BE2C (cell line): ENCODE results near the gene TCEA3.
"Not testable (repeated sequence)": the region's sequence is repeated elsewhere in the genome, so short reads cannot be mapped to it uniquely, and the experiment has no call there.

Source experiments
- DNase-seq: peaks from one replicate; pipeline ENCODE4 v3.0.0-alpha.2; 2020
- H3K27me3 ChIP-seq: fragments of 250-450 bp; sonication (Bioruptor Pico); 2 replicates; pipeline ENCODE4 v1.5.1; 2020; ENCODE audit warnings: mild to moderate bottlenecking
- H3K36me3 ChIP-seq: fragments of 250-450 bp; sonication (Bioruptor Pico); 2 replicates; pipeline ENCODE4 v1.5.1; 2020; ENCODE audit warnings: mild to moderate bottlenecking
- H3K4me1 ChIP-seq: fragments of 250-450 bp; sonication (Bioruptor Pico); 2 replicates; pipeline ENCODE4 v1.5.1; 2020
- H3K4me3 ChIP-seq: 2 replicates; pipeline ENCODE4 v1.5.1; 2011; ENCODE audit warnings: low read depth, low read length
- H3K9me3 ChIP-seq: fragments of 250-450 bp; sonication (Bioruptor Pico); 2 replicates; pipeline ENCODE4 v1.5.1; 2020
- TF ChIP-seq, protein P1 (sequence below): IDR thresholded peaks from 2 replicates; pipeline ENCODE4 v1.5.1; 2012; ENCODE audit warnings: mild to moderate bottlenecking, low read depth, low read length

The TCEA3 gene

DNA sequence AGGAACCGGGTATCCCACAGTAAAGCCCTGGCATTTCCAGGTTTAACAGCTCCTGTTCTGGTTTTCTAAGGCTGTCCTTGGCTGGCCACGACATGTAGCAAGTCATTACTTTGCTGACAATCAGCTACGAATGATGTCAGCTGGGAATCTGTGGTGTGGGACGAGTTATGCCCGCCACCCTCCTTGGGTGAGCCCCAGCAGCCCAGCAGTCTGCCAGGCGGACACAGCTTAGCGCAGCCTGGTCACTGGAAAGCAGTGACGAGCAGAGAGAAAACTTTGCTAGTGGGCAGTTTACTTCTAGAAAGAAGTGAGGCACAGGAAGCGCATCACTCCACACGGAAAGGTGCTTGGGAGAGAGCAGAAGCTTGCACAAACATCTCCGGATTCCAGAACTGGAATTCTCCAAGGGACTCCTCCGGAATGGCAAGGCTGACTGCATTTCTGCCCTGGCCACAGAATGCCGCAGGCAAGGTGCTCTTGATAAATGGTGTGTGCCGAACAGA is 39.4 kb downstream of the TCEA3 start:
- no peaks in the 10 kb centered on the region for H3K4me1 ChIP-seq
- TF ChIP-seq, protein P1, sequence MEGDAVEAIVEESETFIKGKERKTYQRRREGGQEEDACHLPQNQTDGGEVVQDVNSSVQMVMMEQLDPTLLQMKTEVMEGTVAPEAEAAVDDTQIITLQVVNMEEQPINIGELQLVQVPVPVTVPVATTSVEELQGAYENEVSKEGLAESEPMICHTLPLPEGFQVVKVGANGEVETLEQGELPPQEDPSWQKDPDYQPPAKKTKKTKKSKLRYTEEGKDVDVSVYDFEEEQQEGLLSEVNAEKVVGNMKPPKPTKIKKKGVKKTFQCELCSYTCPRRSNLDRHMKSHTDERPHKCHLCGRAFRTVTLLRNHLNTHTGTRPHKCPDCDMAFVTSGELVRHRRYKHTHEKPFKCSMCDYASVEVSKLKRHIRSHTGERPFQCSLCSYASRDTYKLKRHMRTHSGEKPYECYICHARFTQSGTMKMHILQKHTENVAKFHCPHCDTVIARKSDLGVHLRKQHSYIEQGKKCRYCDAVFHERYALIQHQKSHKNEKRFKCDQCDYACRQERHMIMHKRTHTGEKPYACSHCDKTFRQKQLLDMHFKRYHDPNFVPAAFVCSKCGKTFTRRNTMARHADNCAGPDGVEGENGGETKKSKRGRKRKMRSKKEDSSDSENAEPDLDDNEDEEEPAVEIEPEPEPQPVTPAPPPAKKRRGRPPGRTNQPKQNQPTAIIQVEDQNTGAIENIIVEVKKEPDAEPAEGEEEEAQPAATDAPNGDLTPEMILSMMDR, result no peak
- no peaks in the 10 kb centered on the region for H3K9me3 ChIP-seq
- no peaks in the 10 kb centered on the region for H3K27me3 ChIP-seq
- H3K36me3 ChIP-seq, result no peaks in the 10 kb centered on the region
- H3K4me3 ChIP-seq, result no peak overlapping the region
- no peak for DNase-seq

DNA sequence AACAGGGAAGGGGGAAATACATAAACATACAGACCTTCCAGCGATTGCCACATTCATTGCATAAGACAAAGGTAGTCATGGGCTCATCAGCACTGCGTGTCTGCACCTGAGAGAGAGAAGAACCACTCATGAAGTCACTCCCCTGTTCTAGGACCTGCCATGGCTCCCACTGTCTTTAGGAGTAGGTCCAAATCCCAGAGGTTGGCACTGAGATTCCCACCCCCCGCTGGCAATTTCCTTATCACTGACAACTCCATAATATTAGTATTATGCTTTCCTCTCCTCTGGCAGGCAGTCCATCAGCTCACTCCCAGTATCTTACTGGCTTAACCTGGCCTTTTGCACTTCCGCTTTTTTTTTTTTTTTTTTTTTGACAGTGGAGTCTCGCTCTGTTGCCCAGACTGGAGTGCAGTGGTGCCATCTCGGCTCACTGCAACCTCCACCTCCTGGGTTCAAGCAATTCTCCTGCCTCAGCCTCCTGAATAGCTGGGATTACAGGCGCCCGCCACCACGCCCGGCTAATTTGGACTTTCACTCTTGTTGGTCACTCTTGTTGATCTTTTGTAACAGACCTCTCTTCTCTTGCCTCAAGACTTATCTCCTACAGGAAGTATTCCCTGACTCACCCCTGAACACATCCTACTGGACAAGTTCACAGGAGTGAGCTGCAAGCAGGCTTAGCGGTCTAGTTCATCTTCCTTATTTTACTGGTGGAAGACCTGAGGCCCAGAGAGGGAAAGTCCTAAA is 40.1 kb downstream of the TCEA3 start:
- TF ChIP-seq, protein P1, result no peak
- H3K36me3 ChIP-seq, result no peaks in the 10 kb centered on the region
- no peaks in the 10 kb centered on the region for H3K27me3 ChIP-seq
- H3K4me1 ChIP-seq, result no peaks in the 10 kb centered on the region
- H3K4me3 ChIP-seq, result no peak overlapping the region
- no peak for DNase-seq
- H3K9me3 ChIP-seq, result no peaks in the 10 kb centered on the region

- no peaks in the 10 kb centered on the region for H3K9me3 ChIP-seq
- TF ChIP-seq, protein P1, result no peak
- no peak for DNase-seq
- no peaks in the 10 kb centered on the region for H3K36me3 ChIP-seq
- H3K4me3 ChIP-seq, result no peak overlapping the region
- no peaks in the 10 kb centered on the region for H3K27me3 ChIP-seq
- no peaks in the 10 kb centered on the region for H3K4me1 ChIP-seq
Observed at GRCh38 chr1:23383577-23384311, 40.8 kb downstream of the TCEA3 start.

- no peaks in the 10 kb centered on the region for H3K27me3 ChIP-seq
- TF ChIP-seq, protein P1, result no peak
- DNase-seq, result no peak
- H3K9me3 ChIP-seq, result no peaks in the 10 kb centered on the region
- no peaks in the 10 kb centered on the region for H3K36me3 ChIP-seq
- no peak overlapping the region for H3K4me3 ChIP-seq
- no peaks in the 10 kb centered on the region for H3K4me1 ChIP-seq
Observed at GRCh38 chr1:23381233-23381885, 43.2 kb downstream of the TCEA3 start.

DNA sequence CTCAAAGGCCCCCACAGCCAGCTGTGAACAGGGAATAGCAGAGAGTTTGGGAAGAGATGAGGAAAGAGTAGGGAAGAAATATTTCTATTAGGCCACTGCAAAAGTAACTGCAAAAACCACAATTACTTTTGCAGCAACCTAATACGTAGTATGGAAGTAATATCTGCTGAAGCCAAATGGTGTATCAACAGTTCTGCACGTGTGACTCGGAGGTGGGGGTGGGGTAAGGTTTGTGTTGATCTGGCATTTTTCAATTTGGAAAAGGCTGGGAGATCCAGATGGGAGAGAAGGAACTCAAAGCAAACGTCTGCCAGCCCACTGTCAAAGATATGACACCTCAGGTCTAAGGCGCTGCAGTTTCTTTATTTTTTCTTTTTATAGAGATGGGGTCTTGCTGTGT is 43.8 kb downstream of the TCEA3 start:
- no peaks in the 10 kb centered on the region for H3K27me3 ChIP-seq
- H3K4me1 ChIP-seq, result no peaks in the 10 kb centered on the region
- H3K36me3 ChIP-seq, result no peaks in the 10 kb centered on the region
- no peak overlapping the region for H3K4me3 ChIP-seq
- TF ChIP-seq, protein P1, result no peak
- no peaks in the 10 kb centered on the region for H3K9me3 ChIP-seq
- DNase-seq, result no peak

DNA sequence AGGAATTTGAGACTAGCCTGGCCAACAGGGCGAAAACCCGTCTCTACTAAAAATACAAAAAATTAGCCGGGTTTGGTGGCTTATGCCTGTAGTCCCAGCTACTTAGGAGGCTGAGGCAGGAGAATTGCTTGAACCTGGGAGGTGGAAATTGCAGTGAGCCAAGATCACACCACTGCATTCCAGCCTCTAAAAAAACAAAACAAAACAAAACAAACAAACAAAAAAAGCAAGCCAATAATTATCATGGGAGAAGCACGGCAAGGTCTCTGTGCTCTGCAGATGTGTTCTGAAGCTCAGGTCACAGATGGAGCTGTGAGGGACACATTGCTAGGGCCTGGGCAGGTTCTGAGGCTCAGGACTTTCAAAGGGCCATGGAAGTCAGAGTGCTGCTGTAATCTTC is 44.3 kb downstream of the TCEA3 start:
- DNase-seq, H3K4me3 ChIP-seq, H3K36me3 ChIP-seq, H3K9me3 ChIP-seq, H3K27me3 ChIP-seq, H3K4me1 ChIP-seq: not testable (repeated sequence)
